Measurements from ENCODE around the gene BCL2L1. TPM values are rescaled to one million over a fixed set of nuclear protein-coding genes. Genes with fewer than 3 reads are reported as not detected.

BCL2L1 gene
- total RNA-seq, 1 donor from 2014 or later = 60.4 TPM

DNA sequence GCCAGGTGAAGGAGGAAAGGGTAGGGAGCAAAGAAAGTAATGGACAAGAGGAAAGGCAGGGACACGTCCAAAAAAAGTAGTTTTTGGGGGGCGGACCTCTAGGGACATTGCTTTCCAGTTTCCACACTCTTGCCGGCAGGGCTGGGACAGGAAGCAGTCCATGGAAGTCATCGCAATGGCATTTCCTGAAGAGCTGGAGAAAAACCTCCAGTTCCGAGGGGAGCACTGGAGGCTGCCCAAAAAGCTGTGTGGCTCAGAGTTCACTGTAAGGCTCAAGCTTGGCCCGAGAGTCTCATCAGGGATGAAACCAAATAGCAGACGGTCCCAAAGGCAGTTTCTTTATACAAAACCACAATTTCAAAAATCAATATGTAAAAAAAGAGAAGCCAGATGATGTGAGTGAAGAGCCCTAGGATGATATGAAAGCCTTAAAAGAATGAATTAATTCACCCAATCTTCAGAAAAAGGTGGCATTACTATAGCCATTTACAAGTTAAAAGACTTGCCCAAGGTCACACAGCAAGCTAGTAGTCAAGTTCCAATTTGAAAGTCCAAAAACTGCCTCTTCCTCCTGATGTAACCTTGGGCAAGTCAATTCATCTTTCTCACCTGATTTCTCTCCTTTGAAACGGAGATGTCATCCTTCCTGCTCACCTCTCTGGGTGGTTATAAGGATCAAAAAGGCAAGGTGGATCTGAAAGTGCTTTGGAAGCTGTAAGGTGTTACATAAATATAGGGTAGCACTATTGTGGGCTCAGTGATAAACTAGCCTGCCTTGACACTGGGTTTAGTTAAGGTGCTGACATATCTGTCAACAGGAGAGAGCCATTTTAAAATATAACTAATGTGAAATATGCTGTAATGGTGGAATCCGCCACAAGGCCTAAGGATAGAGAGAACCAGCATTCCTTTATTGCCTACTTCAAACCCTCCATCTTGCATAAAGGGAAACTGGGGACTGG, 9.1 kb downstream of the BCL2L1 start:
- no peaks in the 10 kb centered on the region for H3K9me3 Mint-ChIP-seq
- TF ChIP-seq, protein P1, sequence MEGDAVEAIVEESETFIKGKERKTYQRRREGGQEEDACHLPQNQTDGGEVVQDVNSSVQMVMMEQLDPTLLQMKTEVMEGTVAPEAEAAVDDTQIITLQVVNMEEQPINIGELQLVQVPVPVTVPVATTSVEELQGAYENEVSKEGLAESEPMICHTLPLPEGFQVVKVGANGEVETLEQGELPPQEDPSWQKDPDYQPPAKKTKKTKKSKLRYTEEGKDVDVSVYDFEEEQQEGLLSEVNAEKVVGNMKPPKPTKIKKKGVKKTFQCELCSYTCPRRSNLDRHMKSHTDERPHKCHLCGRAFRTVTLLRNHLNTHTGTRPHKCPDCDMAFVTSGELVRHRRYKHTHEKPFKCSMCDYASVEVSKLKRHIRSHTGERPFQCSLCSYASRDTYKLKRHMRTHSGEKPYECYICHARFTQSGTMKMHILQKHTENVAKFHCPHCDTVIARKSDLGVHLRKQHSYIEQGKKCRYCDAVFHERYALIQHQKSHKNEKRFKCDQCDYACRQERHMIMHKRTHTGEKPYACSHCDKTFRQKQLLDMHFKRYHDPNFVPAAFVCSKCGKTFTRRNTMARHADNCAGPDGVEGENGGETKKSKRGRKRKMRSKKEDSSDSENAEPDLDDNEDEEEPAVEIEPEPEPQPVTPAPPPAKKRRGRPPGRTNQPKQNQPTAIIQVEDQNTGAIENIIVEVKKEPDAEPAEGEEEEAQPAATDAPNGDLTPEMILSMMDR (IDR thresholded peaks at IDR 0.05) = no peak
- H3K4me1 Mint-ChIP-seq = peaks cover 67% of the 10 kb centered on the region
- peaks cover 73% of the 10 kb centered on the region for H3K36me3 Mint-ChIP-seq (ENCODE audit: low read depth)
- ChIA-PET CTCF (interaction anchor here (1.3 kb wide), 1 partner anchor 10 kb away, joined by 3 read pairs; no protein-coding TSS in a partner anchor), POLR2A (interaction anchor here (1.8 to 1.9 kb wide), 2 partner anchors 22 to 52 kb away, joined by 4 read pairs; no protein-coding TSS in a partner anchor)
- H3K27ac Mint-ChIP-seq = no peak overlapping the region
- H3K4me3 Mint-ChIP-seq = no peak overlapping the region
- ATAC-seq (ENCODE audit: low read depth) = no peak
- DNase-seq = no peak
- no peaks in the 10 kb centered on the region for H3K27me3 Mint-ChIP-seq
- intact Hi-C loops (cut with micrococcal nuclease) = no loop called here

DNA sequence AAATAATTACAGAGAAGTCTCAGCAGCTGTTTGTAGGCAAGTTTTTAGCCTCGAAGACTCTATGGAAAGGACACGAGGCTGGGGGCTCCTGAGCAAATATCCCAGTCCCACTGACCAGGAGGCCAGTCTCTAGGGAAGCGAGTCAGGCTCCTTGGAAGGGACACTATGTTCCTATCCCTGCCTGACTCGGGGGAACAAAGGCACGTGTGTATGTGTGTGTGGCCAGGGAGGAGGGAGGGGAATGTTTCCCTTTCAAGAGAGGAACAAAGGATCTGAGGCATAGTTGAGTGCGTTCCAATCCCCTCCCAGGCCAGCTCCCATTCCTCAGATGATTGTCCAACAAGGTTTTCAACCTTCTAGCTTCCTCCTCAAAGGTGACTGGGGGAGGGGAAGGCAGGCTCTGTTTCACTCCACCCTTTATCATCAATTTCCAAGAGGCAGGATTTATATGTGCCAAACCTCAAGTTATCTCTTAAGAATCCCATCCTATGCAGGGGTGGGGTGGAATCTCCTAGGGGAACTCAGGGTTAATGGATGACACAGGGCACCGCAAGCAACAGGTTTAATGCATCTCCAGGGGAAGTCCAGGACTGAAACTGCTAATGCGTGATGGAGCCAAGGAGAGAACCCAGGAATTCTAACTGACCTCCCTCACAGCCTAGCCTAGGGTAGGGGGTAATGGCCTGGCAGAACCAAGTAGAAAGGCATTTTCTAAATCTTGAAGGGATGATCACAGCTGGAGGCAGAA, 9.9 kb downstream of the BCL2L1 start:
- CTCF ChIA-PET = interaction anchor here (1.3 kb wide), 1 partner anchor 11 kb away, joined by 3 read pairs; no protein-coding TSS in a partner anchor
- POLR2A ChIA-PET = interaction anchor here (1.2 to 1.9 kb wide), 3 partner anchors 21 to 51 kb away, joined by 3 to 4 read pairs (median 4); no protein-coding TSS in a partner anchor
- intact Hi-C loops (cut with micrococcal nuclease) = no loop called here

DNA sequence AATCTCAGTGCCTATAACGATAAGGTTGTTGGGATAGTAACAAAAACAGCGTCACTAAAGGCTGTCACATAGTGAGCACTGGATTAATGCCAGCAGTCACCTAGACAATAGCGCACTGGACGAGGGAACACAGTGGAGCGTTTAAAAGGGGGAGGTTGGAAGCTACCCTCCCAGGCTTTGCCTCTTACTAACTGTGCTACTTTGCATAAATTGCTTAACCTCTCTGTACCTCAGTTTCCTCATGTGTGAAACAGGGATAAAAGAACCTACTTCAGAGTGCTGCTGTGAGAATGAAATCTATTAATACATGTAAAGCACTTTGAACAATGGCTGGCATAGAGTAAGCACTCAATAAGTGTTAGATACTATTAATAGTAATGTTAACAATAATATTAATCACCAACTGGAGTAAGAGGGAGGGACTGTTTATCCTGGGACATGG, 10.5 kb downstream of the BCL2L1 start:
- Mint-ChIP-seq H3K4me1 (peaks cover 65% of the 10 kb centered on the region), H3K27ac (peak overlapping the region; percentile 18), H3K9me3 (no peaks in the 10 kb centered on the region), H3K4me3 (no peak overlapping the region), H3K36me3 (ENCODE audit: low read depth) (peaks cover 76% of the 10 kb centered on the region), H3K27me3 (no peaks in the 10 kb centered on the region)
- TF ChIP-seq, protein P1 (IDR thresholded peaks at IDR 0.05) = no peak
- ATAC-seq (ENCODE audit: low read depth) (no peak), DNase-seq (no peak)
- intact Hi-C loops (cut with micrococcal nuclease) = no loop called here
- CTCF ChIA-PET = interaction anchor here (1.3 kb wide), 1 partner anchor 12 kb away, joined by 3 read pairs; no protein-coding TSS in a partner anchor
- POLR2A ChIA-PET = interaction anchor here (1.2 kb wide), 1 partner anchor 51 kb away, joined by 3 read pairs; no protein-coding TSS in a partner anchor

More for the DNA sequence above, 9.9 kb downstream of the BCL2L1 start:
- no peak for DNase-seq
- TF ChIP-seq, protein P1 (IDR thresholded peaks at IDR 0.05) = no peak
- Mint-ChIP-seq H3K27me3 (no peaks in the 10 kb centered on the region), H3K36me3 (ENCODE audit: low read depth) (peaks cover 75% of the 10 kb centered on the region), H3K4me1 (peaks cover 68% of the 10 kb centered on the region), H3K9me3 (no peaks in the 10 kb centered on the region), H3K4me3 (no peak overlapping the region), H3K27ac (no peak overlapping the region)
- ATAC-seq (ENCODE audit: low read depth) = no peak

DNA sequence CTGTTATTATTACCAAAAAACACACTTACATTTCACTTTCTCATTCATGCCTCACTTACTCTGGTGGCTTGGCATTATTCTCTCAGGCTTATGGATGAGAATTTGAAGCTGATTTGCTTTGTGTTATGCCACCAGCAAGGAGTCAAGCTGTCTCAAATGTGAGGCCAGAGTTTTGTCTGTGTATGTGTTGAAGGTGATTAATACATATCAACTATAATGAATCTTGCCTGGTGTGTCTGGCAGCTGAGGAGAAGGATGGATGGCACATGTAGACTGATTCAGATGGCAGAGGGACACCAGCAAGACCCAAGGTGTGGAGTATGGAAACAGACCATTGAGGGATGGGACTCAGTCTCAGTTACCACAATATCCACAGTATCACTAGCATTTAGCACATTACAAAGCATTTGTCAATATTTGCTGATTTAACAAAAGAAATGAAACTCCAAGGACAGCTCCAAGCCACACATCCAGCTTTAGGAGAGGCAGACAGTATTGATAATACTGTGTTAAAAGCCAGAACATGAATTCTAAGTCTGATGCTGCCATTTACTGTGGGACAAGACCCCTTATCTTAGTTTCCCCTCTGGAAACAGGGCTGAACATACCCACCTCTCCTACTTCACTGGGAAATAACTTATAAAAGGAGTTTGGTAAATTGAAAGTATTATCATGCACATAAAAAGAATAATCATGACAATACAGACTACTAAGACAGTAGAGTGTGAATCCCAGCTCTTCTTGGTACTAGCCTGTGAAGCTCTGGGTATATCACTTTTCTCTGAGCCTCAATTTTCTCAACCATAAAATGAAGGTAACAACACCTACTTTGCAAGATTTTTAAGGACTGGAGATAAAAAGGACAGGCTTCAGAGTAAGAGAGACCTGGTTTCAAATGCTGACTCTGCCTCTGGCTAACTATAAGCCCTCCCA, 11.2 kb downstream of the BCL2L1 start:
- TF ChIP-seq, protein P1 (IDR thresholded peaks at IDR 0.05) = no peak
- ATAC-seq (ENCODE audit: low read depth) = no peak
- Mint-ChIP-seq H3K27me3 (no peaks in the 10 kb centered on the region), H3K9me3 (no peaks in the 10 kb centered on the region), H3K4me3 (no peak overlapping the region), H3K36me3 (ENCODE audit: low read depth) (peaks cover 78% of the 10 kb centered on the region), H3K4me1 (peaks cover 65% of the 10 kb centered on the region), H3K27ac (peak overlapping the region; percentile 18)
- POLR2A ChIA-PET = interaction anchor here (1.2 kb wide), 1 partner anchor 50 kb away, joined by 3 read pairs; no protein-coding TSS in a partner anchor
- CTCF ChIA-PET = no interaction called here
- DNase-seq = no peak
- intact Hi-C loops (cut with micrococcal nuclease) = no loop called here

Measured in activated B cell treated with CpG ODN at 0.5 μM for 24 hours (primary cell).